ENCODE data around the gene GOLM1.

- TF ChIP-seq MAX (IDR thresholded peaks at IDR 0.05; ENCODE audit: insufficient read depth, insufficient read length) = no peak
- TF ChIP-seq POLR2A (IDR thresholded peaks at IDR 0.05; ENCODE audit: low read depth, low read length) = no peak
- no peak for TF ChIP-seq EZH2 (IDR thresholded peaks at IDR 0.05; ENCODE audit: borderline replicate concordance, low read depth, low read length, severe bottlenecking)
- TF ChIP-seq CTCF (IDR thresholded peaks at IDR 0.05; ENCODE audit: extremely low read depth in 1 of 2, insufficient read depth in 1 of 2, low read depth in 1 of 2, low read length in 2 of 2) = no peak
- TF ChIP-seq JUN (IDR thresholded peaks at IDR 0.05; ENCODE audit: borderline replicate concordance, insufficient read depth, insufficient read length, low read depth) = no peak
- TF ChIP-seq POLR2AphosphoS5 (IDR thresholded peaks at IDR 0.05; ENCODE audit: insufficient read depth, low read depth, low read length) = no peak
- no peak for TF ChIP-seq GATA2 (IDR thresholded peaks at IDR 0.05; ENCODE audit: insufficient read depth, insufficient read length, low read depth, low read length)
These were observed 53.7 kb downstream of the GOLM1 start for GRCh38 chr9:86045654-86046053.
